AG09319 (cell line): ENCODE data around the gene NUDT22.

Source experiments
- DNase-seq: peaks from one replicate; pipeline ENCODE4 v3.0.0-alpha.2; 2010; ENCODE audit warnings: low read depth; ENCODE audit errors: extremely low read depth
- TF ChIP-seq, protein P1 (sequence below): IDR thresholded peaks from 2 replicates; pipeline ENCODE4 v1.5.1; 2011; ENCODE audit warnings: low read depth, mild to moderate bottlenecking, inconsistent platforms, low read length, moderate library complexity

Gene NUDT22

DNA sequence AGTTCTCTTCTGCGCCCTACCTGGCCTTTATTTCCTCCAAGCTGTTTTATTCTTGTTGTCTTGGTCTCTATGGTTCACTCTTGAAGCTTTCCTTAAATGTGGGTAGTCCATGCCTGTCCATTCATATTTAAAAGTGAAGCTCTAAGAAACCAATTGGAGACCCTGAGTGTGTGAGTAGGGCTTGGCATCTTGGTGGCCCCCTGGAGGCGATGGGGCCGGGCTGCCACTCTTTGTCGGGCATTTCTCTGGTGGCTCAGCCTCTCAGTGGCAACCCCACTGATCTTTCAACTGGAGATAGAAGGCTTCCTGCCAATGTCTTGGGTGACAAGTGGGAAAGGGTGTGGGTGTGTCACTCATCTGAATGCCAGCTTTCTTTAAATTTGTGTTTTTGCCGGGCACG lies 9.2 kb upstream of the NUDT22 start:
- DNase-seq = no peak
- TF ChIP-seq, protein P1, sequence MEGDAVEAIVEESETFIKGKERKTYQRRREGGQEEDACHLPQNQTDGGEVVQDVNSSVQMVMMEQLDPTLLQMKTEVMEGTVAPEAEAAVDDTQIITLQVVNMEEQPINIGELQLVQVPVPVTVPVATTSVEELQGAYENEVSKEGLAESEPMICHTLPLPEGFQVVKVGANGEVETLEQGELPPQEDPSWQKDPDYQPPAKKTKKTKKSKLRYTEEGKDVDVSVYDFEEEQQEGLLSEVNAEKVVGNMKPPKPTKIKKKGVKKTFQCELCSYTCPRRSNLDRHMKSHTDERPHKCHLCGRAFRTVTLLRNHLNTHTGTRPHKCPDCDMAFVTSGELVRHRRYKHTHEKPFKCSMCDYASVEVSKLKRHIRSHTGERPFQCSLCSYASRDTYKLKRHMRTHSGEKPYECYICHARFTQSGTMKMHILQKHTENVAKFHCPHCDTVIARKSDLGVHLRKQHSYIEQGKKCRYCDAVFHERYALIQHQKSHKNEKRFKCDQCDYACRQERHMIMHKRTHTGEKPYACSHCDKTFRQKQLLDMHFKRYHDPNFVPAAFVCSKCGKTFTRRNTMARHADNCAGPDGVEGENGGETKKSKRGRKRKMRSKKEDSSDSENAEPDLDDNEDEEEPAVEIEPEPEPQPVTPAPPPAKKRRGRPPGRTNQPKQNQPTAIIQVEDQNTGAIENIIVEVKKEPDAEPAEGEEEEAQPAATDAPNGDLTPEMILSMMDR = no peak

DNA sequence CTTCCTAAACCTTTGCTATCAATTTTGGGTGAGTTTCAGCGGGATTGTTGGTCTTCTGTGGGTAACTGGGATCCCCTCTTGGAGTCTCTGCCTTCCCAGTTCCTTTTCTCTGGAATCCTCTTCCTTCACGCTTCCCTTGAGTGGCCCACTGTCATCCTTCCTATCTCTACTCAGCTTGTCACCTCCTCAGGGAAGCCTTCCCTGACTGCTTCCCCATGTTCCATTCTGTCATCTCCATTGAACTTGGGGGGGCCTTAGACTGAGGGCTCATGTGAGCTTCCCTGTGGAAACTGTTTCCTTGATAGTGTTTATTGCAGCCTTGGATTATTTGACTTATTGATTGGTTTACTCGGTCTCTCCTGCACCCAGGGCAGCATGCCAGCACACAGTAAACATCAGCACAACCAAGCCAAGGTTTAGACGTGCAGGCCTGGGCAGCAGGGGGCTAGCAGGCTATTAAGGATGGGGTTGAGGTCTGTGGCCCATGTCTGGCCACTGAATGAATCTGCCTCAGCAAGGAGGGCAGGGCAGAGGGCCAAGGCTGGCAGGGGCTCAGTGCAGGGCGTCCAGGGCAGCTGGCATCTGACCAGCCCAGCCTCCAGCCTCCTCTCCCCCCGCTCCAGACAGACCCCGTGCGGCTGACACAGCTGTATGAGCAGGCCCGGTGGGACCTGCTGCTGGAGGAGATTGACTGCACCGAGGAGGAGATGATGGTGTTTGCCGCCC lies 7.3 kb upstream of the NUDT22 start:
- no peak for DNase-seq

DNA sequence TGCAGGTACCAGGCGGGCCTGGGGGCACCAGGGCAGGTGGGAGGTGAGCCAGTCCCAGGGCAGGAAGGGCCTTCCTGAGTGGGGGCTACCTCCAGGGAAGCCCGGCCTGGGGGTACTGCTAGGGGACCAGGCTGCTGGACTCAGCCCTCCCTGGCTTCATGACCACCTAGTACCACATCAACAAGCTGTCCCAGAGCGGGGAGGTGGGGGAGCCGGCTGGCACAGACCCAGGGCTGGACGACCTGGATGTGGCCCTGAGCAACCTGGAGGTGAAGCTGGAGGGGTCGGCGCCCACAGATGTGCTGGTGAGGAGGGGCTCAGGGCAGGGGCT lies 6.8 kb upstream of the NUDT22 start:
- no peak for DNase-seq
- TF ChIP-seq, protein P1 = no peak

More for the DNA sequence above, 7.3 kb upstream of the NUDT22 start:
- TF ChIP-seq, protein P1 = no peak

DNA sequence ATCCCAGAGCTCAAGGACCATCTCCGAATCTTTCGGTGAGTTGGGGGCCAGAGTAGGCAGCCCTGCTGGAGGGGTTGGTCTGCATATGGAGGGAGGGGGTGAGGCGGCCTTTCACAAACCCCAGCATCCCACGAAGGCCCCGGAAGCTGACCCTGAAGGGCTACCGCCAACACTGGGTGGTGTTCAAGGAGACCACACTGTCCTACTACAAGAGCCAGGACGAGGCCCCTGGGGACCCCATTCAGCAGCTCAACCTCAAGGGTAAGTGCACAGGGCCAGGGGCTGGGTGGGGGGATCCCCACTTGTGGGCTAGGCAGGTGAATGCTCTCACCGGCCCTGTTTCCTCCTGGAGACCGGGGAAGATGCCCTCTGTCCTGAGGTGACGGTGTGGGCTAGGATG lies 6.3 kb upstream of the NUDT22 start:
- DNase-seq = no peak
- TF ChIP-seq, protein P1 = no peak

DNA sequence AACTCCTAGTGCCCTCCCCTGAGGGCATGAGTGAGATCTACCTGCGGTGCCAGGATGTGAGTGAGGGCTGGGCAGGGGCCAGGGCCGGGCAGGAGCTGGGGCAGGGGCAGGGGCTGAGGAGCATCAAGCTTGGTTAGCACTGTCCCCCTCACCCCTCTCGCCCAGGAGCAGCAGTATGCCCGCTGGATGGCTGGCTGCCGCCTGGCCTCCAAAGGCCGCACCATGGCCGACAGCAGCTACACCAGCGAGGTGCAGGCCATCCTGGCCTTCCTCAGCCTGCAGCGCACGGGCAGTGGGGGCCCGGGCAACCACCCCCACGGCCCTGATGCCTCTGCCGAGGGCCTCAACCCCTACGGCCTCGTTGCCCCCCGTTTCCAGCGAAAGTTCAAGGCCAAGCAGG lies 5.8 kb upstream of the NUDT22 start:
- DNase-seq = no peak

DNA sequence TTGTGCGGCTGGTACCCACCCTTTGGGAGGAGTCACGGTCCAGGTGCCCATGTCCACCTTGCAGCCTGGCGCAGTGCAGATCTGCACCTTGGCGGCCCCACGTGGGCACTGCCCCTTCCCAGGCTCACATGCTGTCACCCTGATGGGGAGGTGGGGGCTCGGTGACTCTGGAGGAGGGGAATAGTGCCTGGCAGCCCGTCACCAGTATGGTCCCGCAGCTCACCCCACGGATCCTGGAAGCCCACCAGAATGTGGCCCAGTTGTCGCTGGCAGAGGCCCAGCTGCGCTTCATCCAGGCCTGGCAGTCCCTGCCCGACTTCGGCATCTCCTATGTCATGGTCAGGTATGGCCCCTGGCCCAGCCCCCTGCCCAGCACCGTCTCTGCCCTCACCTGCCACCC lies 5.3 kb upstream of the NUDT22 start:
- TF ChIP-seq, protein P1 = no peak
- DNase-seq = no peak

More for the DNA sequence above, 5.8 kb upstream of the NUDT22 start:
- TF ChIP-seq, protein P1 = no peak

DNA sequence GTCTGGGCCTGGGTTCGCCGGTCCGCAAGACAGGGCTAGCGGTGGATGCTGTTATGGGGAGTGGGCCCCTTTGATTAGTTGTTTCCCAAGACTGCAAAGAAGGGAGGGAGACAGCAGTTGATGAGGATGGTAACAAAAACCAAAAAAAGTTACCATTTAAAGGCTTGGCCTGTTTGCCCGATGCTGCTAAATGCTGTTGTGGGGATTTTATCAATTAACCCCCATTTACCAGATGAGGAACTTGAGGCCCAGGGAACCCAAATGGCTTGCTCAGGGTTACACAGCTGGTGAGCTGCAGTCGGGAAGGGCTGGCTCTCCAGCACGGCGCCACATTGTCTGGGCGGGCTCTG lies 3.4 kb upstream of the NUDT22 start:
- TF ChIP-seq, protein P1 = no peak
- no peak for DNase-seq
